Lower leg skin (tissue), 3 donors: ENCODE results near the gene GRIK4.

Source experiments
- CTCF ChIP-seq, 3 donors: fragments of 450-650 bp; IDR thresholded peaks; one replicate each; pipeline ENCODE4 v1.5.1; 2016; ENCODE audit warnings: antibody characterized with exemption in 3 of 3, mild to moderate bottlenecking in 3 of 3, moderate library complexity in 2 of 3
- POLR2A ChIP-seq, 2 donors: fragments of 450-650 bp; IDR thresholded peaks; one replicate each; pipeline ENCODE4 v1.6.1; 2016 to 2017; ENCODE audit warnings: antibody characterized with exemption in 2 of 2, mild to moderate bottlenecking in 1 of 2, moderate library complexity in 1 of 2

- TF ChIP-seq CTCF (IDR thresholded peaks at IDR 0.05) (peak in 1 of 3 donors; percentile 78), POLR2A (IDR thresholded peaks at IDR 0.05) (no peak)
Observed at GRCh38 chr11:120511116-120511819, at the start of gene GRIK4.
